ENCODE measurements around the gene TCF7L1. TPM values are rescaled to one million over a fixed set of nuclear protein-coding genes. Genes with fewer than 3 reads are reported as not detected.
"Not testable (repeated sequence)": the region's sequence is repeated elsewhere in the genome, so short reads cannot be mapped to it uniquely, and the experiment has no call there.

Gene TCF7L1
- total RNA-seq, 1 donor from 2014 or later: 4.3 TPM

DNA sequence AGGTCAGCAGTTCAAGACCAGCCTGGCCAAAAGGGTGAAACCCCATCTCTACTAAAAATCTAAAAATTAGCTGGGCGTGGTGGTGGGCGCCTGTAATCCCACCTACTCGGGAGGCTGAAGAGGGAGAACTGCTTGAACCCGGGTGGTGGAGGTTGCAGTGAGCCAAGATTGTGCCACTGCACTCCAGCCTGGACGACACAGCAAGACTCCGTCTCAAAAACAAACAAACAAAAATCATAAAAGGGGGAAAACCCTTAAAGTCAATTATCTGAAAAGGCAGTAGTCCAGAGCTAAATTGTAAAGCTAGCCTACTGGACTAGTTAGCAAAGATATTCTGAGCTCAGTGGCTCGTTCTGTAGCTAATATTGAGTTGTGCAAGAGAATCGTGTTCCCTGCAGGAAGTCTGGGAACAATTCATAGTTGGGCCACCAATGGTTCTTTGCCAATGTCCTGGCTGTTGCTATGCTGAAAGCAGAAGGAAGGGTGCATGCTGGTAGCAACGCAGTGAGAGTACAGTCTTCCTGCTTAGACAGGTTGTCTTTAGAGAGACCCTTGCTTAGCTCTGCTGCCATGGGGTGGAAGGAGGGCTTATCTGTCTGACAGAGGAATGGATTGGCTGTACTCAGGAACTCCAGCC lies 190.3 kb downstream of the TCF7L1 start:
- no peak for DNase-seq (ENCODE audit: low spot score)

DNA sequence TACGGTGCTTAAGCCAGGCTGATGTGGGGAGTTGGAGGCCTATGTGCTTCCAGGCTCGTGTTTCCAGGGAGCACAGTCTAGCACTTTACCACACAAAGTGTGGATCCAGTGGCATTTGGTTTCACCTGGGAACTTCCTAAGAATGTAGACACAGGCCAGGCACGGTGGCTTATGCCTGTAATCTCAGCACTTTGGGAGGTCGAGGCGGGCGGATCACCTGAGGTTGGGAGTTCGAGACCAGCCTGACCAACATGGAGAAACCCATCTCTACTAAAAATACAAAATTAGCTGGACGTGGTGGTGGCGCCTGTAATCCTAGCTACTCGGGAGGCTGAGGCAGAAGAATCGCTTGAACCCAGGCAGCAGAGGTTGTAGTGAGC lies 190.8 kb downstream of the TCF7L1 start:
- DNase-seq (ENCODE audit: low spot score): not testable (repeated sequence)

DNA sequence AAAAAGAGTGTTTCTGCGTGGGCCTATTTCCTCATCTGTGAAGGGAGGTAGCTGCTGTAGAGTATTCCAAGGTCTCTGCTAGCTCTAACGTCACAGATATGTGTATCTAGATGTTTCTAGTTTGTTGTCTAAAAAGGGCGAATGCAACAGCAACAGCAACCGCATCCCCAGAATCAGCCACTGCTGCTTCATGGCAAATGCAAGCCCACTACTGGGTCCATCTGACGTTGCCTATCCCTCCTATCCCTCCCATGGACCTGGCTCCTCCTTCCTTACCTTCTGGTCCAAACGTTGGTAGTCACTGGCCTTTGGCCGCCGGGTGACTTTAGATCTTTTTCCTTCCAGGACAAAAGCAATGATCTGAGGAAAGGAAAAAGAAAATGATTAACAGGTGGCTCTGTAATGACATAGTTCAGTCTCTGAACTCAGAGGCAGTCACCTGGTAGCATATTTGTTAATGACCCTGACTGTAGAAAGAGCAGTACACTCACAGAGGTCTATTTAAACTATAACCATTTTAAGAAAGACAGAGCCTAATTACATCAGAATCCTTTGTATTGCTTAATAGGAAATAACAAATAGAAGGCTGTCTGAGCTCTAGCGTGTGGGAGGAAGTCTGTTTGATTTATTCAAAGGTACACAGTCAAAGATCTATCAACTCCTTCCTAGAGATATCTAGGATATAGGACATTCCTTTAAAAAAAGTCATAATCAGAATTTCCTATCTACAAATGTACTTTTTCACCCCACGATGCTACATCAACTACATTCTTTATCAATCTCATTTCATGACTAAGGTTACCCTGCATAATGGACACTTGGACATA lies 191.7 kb downstream of the TCF7L1 start:
- DNase-seq (ENCODE audit: low spot score): no peak

DNA sequence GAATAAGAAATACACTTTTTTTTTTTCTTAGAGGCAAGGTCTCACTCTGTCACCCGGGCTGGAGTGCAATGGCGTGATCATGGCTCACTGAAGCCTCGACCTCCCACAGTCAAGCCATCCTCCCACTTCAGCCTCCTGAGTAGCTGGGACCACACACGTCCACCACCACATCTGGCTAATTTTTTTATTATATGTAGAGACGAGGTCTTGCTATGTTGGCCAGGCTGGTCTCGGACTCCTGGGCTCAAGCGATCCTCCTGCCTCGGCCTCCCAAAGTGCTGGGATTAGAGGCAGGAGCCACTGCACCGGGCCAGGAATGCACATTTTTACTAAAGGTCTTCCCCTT lies 192.2 kb downstream of the TCF7L1 start:
- no peak for DNase-seq (ENCODE audit: low spot score)

DNA sequence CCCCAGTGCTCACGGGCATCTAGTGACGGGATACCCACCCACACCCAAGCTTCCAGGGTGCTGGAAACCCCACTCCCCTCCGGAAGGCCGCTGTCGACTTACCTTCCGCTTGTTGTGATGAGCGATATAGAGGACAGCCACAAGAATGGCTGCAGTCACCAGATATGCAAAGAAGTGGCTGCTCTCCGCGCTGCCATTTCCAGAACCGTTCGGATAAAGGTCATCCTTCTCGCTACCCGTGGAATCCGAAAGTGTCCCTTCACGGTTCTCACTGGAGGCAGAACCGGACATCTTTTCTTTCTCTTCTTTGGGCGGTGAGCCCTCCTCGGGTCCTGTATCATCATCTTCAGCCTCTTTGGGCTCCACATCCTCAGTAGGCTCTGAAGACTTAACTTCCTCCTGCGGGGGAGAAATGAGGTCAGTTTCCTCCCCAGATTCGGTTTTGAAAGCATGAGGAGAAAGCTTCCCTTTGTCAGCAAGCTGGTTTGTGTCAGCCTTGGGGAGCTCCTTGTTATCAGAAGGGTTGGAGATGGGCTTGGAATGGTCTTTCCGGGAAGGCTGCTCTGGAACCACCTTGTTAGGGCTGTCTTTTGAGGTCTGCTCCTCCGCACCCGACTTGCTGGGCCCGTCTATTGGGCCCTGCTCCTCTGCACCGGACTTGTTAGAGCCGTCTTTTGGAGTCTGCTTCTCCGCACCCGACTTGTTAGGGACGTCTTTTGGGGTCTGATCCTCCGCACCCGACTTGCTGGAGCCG lies 193.4 kb downstream of the TCF7L1 start:
- DNase-seq (ENCODE audit: low spot score): peak; percentile 49

DNA sequence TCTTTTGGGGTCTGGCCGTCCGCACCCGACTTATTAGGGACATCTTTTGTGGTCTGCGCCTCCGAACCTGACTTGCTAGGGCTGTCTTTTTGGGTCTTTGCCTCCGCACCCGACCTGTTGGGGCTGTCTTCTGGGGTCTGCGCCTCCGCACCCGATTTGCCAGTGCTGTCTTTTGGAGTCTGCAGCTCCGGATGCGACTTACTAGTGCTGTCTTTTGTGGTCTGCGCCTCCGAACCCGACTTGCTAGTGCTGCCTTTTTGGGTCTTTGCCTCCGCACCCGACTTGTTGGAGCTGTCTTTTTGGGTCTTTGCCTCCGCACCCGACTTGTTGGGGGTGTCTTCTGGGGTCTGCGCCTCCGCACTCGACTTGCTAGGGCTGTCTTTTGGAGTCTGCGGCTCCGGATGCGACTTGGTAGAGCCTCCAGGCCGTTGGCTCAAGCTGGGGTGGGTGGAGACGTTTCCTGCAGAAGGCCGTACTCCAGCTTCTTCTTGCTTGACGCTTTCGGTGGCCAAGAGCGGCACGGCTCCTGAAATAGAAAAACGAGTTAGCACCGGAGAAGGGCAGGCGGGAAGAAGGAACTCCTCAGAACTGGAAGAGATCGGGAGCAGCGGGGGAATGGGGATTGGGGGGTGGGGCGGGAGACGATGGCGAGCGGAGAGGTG lies 194.1 kb downstream of the TCF7L1 start:
- DNase-seq (ENCODE audit: low spot score): peak; percentile 60

DNA sequence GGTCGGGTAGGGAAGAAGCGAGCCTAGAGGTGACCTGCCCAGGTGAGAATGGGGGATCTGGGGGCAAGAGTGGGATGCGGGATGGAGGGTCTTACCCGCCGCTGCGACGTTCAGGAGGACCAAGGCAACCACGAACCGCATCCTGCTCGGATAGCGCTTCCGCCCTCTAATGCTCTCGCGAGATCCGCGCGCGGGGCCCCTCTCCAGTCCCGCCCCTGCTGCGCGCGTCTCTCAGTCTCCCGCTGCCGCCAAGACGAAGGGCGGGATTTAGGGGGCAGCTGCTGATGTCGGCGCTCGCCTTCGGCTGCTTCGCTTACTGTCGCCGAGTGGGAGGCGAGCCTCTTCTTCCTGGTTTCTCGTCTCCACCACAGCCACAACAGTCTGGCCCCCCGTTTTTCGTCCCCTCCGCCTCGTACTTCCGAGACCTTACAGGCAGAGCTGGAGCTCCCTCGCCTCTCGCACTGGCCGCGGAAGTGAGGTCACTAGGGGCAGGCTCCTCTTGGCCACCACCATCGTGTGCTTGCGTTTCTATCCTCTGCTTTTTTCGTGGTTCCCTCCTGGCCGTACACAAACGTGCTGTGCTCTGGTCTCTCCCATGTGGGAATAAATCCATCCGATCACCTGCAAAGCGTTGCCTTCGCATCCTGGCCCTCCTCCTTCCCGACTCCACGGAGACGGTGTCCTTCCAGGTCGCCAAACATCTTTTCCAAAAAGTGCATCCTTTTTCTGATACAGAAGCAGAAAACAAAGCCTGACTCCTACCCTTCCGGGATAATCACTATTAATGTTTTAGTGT lies 194.8 kb downstream of the TCF7L1 start, which contains the start of gene TGOLN2:
TGOLN2 (minus strand) TSS at position 168 of the 796 bp plus-strand sequence; CDS start at position 141, 27 bp downstream.
- peak; percentile 97 for DNase-seq (ENCODE audit: low spot score)

DNA sequence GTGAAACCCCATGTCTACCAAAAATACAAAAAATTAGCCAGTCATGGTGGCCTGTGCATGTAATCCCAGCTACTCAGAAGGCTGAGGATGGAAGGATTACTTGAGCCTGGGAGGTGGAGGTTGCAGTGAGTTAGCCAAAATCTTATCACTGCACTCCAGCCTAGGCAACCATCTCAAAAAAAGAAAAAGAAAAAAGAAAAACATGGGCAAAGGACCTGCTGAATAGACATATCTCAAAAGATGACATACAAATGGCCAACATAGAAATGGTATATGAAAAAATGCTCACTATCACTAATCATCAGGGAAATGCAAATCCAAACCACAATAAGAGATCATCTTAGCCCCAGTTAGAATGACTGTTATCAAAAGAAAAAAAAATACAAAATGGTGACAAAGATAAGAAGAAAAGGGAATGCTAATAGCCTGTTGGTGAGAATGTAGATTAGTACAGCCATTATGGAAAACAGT lies 196.0 kb downstream of the TCF7L1 start:
- DNase-seq (ENCODE audit: low spot score): no peak

DNA sequence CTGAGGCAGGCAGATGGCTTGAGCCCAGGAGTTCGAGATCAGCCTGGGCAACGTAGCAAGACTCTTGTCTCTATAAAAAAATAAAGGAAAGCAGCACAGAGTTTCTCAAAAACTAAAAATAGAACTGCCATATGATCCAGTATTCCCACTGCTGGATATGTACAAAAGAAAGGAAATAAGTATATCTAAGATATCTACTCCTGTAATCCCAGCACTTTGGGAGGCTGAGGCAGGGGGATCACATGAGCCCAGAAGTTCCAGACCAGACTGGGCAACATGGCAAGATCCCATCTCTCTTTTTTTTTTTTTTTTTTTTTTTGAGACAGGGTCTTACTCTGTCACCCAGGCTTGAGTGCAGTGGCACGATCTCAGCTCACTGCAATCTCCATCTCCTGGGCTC lies 196.5 kb downstream of the TCF7L1 start:
- DNase-seq (ENCODE audit: low spot score): not testable (repeated sequence)

DNA sequence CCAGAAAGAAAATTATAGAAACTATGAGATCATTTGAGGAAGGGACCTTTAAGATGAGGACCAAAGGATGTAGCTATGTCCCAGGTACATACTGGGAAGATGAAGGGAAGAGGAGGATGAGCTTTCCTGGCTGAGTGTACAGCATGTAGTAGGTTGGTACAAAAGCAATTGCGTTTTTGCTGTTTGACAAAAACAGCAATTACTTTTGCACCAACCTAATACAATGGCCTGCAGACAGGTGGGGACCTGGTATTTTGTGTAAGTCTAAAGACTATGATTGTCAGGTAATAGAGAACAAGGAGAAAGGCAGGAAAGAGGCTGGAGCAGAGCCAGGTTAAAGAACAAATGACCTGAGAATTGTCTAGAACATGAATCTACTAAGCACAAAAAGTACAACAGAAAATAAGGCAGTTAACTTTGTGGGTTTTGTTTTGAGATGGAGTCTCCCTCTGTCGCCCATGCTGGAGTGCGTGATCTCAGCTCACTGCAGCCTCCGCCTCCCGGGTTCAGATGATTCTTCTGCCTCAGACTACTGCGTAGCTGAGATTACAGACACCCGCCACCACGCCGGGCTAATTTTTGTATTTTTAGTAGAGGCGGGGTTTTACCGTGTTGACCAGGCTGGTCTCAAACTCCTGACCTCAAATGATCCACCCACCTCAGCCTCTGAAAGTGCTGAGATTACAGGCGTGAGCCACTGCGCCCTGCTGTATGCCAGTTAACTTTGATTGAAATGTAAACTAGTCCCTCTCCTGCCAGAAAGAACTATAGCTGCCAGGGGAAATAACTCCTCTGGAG lies 197.8 kb downstream of the TCF7L1 start:
- DNase-seq (ENCODE audit: low spot score): no peak

DNA sequence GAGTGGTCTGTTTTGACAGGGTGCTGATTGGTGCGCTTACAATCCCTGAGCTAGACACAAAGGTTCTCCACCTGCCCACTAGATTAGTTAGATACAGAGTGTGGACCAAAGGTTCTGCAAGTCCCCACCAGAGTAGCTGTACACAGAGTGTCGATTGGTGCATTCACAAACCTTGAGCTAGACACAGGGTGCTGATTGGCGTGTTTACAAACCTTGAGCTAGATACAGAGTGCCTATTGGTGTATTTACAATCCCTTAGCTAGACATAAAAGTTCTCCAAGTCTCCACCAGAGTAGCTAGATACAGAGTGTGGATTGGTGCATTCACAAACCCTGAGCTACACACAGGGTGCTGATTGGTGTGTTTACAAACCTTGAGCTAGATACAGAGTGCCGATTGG lies 200.7 kb downstream of the TCF7L1 start:
- DNase-seq (ENCODE audit: low spot score): not testable (repeated sequence)

DNA sequence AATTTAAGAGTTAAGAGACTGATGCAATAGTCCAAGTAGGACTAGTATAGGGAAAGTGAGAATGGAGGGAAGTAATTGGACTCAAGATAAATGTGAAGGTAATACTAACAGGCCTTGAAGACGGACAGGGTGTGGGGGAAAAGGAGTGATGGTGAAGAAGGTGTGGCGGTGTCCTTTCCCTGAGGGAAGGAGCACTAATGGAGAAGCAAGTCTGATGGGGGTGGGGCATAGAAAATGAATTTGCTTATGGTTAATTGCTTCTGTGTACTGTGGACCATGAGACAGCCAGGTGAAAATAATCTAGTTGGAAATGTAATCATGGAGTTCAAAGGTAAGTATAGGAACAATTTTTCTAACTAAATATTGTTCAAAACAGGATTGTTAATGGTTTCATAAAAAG lies 201.7 kb downstream of the TCF7L1 start:
- DNase-seq (ENCODE audit: low spot score): no peak

DNA sequence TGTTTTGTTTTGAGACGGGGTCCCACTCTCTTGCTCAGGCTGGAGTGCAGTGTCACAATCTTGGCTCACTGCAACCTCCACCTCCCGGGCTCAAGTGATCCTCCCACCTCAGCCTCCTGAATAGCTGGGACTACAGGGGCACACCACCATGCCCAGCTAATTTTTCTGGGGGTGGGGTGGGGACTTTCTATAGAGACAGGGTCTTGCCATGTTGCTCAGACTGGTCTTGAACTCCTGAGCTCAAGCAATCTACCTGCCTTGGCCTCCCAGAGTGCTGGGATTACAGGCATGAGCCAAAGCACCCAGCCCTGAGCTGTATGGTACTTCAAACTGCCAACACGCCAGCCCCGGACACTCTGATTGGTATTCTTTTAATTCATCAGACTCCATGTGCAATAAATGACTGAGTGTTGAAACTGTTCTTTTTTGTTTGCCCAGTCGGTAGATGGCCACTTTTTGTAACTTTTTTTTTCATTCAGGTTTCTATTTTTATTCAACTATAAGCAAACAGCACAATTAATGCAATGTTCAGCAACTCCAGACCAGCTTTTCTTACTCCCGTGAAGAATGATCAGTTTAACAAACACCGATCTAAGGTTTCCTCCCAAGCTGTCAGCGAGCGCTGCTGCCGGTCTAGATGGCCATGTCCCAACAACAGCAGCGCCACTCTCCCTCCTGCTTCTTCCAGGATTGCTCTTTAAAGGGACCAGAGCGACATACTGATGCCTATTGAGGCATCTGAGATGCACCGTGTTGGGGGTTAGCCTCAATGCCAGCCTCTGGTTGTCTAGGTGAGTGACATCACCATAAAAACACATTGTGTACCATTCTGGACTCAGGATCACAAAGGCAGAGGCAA lies 207.1 kb downstream of the TCF7L1 start:
- DNase-seq (ENCODE audit: low spot score): no peak

DNA sequence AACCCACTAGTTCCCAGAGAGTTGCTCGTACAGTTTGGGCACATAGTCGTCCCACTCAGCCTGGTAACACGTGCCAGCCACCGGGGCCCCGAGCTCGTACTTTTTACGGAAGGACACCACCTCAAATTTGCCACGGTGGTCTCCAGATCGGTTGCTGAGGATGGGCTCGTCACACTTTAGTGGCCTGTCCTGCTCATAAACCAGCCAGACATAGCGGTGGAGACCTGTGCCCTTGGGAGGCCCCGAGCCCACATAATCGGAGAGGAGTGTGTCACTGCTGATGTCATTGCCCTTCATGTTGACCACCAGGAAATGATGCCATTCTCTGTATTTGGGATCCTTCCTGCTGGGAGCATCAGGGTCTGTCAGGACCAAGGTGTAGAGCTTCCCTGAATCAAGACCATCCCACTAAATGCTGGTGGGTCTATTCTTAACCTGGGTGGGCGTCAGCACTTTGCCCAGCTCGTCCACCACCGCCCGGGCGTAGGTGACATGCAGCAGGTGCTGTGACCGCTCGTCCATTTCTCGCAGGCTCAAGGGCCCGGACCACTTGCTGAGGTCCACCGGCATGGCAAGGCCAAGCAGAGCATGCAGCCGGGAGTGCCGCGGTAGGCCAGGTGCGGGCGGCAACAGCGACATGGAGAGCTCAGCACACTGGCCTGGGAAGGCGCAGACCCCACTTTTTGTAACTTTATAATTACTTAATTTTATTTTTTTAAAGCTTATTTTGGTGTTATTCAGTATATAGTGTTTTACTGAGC lies 208.3 kb downstream of the TCF7L1 start:
- DNase-seq (ENCODE audit: low spot score): no peak

DNA sequence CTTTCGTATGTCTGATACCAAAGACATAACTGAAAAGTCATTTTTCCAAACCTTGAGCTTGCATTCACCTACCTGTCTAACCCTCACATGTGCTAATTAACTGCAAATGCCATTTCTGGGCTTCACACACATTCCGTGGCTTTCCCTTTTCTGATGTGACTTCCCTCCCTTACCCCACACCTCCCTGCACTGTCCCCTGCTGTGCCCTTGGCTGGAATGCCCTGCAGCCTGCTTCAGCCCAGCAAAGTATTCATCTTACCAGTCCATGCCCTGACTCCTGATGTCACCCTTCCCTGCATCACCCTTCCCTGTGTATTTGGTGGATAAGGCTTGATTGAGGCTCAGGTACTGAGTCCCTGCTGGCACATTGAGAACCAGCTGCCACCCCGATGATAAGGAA lies 209.0 kb downstream of the TCF7L1 start:
- DNase-seq (ENCODE audit: low spot score): no peak

DNA sequence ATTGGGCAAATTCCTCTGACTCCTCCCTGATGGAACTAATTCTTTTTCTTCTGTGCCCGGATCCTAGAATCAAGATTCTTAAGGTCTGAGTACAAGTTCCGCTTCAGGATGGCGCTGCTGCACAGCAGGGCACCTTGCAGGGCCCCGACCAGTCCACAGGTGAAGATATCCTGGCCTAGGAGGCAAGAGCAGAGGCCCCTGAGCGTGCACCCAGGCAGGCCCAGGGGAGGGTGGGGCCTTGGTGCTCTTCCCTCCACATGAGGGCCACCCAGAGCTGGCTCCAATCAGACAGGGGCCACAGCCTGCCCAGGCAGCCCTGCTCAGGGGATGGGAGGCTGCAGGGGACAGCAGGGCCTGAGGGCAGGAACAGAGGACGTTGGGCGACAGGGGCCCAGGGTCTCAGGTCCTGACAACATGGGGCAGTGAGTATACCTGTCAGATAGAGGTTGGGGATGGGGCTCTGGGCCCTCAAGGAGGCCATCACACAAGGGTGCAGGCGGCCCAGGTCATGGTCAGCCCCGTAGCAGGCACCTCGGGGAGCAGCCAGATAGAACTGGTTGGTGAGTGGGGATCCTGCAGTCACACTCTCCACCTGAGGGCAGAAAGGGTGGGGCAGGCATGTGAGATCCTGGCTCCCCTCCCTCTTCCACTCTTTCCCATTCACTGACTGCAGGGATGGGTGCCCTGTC lies 210.2 kb downstream of the TCF7L1 start:
- DNase-seq (ENCODE audit: low spot score): not testable (repeated sequence)

DNA sequence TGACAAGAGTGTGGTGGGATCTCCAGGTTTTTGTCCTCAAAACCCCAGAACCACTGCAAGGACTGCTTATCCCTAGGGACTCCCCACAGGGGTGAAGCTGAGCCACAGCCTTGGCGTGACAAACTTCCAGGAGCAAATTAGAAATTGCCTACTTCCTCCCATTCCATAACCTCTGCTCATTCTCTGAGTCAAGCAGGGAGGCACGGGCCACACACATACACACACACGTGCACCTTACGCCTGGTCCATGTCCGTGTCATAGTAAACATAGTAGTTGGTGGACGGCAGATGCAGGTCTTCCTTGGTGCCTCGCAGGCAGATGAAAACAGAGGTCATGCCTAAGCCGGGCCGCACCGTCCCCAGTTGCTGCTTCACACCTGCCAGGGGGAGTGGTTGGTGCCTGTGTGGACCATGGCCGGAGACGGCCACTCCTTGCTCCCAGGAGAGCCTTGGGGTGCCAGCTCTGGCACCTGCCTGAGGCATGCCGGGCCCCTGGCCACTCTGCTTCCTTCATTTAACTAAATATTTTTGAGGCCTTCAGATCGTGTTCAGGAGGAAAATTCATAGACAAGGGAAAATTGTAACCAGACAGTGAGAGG lies 211.3 kb downstream of the TCF7L1 start:
- no peak for DNase-seq (ENCODE audit: low spot score)

Measured in umbilical cord (tissue), 2 donors.